Right lobe of liver (tissue), 4 donors: ENCODE data around the gene SIRPD.

Source experiments
- POLR2A ChIP-seq: fragments of 450-650 bp; IDR thresholded peaks from one replicate; pipeline ENCODE4 v1.6.1; 2017; ENCODE audit warnings: antibody characterized with exemption, mild to moderate bottlenecking
- TF ChIP-seq, protein P1 (sequence below), 4 donors: fragments of 200-600 bp in 3 of 4; fragments of 450-650 bp in 1 of 4; IDR thresholded peaks; one replicate each; pipeline versions ENCODE4 v1.5.1 to v1.8.0; 2016 to 2022; ENCODE audit warnings: antibody characterized with exemption in 4 of 4, mild to moderate bottlenecking in 2 of 4
- donor health status: DM: no; HTN: no; CAD: no.
- donor health status: DM: no; HTN: no; CAD: no.
- donor health status: DM: no; HTN: yes; CAD: no.

DNA sequence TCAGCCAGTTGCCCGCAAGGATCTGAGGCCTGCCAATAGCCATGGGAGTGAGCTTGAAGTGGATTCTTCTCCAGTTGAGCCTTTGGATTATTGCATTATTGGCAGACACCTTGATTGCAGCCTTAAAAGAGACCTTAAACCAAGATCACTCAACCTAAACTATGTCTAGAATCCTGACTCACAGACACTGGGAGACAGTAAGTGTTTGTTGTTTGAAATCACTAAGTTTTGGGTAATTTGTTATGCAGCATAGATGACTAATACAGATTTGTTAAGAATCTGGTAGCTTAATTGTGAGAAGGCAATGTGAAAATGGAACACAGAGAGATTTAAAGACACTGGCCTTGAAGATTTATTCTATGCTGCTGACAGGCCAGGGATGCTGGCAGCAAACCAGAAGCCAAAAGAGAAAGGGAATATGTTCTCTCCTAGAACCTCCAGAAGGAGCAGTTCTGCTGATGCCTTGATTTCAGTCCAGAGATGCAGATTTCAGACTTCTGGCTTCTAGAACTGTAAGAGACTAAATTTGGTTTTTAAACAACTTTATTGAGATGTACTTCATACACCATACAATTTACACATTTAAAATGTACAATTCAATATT is 17.6 kb downstream of the SIRPD start:
- TF ChIP-seq POLR2A, result no peak
- TF ChIP-seq, protein P1, sequence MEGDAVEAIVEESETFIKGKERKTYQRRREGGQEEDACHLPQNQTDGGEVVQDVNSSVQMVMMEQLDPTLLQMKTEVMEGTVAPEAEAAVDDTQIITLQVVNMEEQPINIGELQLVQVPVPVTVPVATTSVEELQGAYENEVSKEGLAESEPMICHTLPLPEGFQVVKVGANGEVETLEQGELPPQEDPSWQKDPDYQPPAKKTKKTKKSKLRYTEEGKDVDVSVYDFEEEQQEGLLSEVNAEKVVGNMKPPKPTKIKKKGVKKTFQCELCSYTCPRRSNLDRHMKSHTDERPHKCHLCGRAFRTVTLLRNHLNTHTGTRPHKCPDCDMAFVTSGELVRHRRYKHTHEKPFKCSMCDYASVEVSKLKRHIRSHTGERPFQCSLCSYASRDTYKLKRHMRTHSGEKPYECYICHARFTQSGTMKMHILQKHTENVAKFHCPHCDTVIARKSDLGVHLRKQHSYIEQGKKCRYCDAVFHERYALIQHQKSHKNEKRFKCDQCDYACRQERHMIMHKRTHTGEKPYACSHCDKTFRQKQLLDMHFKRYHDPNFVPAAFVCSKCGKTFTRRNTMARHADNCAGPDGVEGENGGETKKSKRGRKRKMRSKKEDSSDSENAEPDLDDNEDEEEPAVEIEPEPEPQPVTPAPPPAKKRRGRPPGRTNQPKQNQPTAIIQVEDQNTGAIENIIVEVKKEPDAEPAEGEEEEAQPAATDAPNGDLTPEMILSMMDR (IDR thresholded peaks at IDR 0.05), result no peak
